Stimulated activated CD8-positive, alpha-beta memory T cell treated with anti-CD3 and anti-CD28 coated beads, Interleukin-4, amount 100 ng/mL, for 1 hour (primary cell): Measurements from ENCODE around the gene CEP89.
"Not testable (repeated sequence)": the region's sequence is repeated elsewhere in the genome, so short reads cannot be mapped to it uniquely, and the experiment has no call there.

ENCODE experiments used
- DNase-seq, 2 donors: peaks; one replicate each; pipeline ENCODE4 v3.0.0-alpha.2; 2020; ENCODE audit warnings: low read depth in 2 of 2, low spot score in 1 of 2

Gene CEP89

DNA sequence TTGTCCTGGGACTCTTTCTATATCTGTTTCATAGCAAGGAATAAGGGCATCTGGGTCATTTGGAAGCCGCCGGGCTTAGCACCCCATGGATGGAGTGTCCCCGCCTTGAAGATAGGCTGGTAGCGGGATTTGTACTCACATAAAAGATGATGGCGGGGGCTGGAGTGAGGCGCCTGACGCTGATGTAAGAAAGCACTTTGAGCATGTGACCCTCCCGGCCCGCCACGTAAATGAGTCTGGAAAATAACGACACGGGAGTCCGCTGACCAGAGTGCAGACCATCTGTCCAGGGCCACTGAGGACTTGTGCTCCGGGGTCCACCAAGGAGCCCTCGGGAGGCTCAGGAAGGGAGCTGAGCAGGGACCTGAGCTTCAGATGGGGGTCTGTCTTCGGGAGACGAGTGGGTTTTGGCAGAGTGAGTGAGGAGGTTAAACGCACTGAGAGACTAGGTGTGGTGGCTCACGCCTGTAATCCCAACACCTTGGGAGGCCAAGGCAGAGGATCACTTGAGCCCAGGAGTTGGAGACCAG, 128.0 kb downstream of the CEP89 start:
- no peak for DNase-seq

DNA sequence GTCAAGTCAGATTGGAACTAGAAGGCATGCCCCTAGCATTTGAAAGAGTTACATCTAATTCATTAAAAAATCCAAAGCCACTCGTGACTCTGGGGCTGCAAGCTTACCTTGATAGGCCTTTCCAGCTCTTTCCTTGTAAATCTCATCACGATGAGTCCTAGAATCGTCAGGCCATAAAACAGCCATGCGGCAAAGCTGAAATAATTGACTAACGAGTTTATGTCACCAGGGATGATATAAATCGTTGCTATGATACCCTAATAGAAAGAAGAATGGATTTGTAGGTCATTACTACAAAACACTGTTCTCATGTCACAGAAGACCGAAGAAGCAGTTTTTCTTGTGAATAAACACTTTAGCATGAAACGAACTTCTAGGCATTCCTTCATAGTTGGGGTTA, 129.7 kb downstream of the CEP89 start:
- DNase-seq: no peak

DNA sequence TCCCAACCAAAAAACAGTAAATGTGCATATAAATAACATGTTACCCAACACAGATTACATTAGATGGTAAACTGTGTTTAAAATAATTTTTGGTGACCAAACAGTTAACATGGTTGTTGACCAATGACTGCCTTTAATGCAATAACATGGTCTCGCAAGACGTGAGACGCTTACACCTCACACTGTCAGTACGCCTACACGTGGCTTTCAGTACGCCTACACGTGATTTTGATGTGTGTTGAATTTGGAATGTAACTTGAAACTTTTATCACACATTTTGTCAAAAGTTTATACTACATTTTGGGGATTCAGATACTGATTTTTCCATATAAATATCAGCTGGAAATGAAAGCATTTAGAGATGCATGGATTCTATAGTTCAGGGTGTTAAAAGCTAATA, 134.2 kb downstream of the CEP89 start:
- DNase-seq: no peak

DNA sequence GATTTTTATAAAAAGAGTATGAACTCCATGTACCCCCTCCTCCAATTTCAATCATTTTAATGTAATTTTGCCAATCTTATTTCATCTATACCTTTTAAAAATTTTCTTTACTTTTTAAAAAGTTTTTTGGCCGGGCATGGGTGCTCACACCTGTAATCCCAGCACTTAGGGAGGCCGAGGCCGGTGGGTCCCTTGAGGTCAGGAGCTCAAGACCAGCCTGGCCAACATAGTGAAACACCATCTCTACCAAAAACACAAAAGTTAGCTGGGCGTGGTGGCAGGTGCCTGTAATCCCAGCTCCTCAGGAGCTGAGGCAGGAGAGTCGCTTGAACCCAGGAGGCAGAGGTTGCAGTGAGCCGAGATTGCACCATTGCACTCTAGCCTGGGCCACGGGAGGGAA, 138.4 kb downstream of the CEP89 start:
- DNase-seq: not testable (repeated sequence)

DNA sequence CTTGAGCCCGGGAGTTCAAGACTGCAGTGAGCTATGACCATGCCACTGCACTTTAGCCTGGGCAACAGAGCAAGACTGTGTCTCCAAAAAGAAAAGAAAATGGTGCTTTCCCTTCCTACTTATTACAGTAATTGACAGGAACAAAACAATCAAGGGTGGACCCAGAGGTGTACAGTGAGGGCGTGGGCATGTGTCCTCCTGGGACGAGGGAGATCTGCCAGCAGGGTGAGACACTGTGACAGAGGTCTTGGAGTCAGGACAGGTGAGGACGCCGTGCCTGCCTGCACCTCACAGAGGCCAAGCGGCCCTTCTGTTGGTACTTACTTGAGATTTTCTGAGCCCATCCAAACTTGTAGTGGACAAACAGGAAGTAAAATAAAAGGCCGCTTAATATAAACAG, 138.9 kb downstream of the CEP89 start:
- DNase-seq: not testable (repeated sequence)

DNA sequence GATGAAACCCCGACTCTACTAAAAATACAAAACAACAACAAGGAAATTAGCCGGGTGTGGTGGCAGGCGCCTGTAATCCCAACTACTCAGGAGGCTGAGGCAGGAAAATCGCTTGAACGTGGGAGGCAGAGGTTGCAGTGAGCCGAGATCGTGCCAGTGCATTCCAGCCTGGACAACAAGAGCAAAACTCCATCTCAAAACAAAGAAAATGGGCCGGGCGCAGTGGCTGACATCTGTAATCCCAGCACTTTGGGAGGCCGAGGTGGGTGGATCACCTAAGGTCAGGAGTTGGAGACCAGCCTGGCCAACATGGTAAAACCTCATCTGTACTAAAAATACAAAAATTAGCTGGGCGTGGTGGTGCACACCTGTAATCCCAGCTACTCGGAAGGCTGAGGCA, 139.7 kb downstream of the CEP89 start:
- not testable (repeated sequence) for DNase-seq

DNA sequence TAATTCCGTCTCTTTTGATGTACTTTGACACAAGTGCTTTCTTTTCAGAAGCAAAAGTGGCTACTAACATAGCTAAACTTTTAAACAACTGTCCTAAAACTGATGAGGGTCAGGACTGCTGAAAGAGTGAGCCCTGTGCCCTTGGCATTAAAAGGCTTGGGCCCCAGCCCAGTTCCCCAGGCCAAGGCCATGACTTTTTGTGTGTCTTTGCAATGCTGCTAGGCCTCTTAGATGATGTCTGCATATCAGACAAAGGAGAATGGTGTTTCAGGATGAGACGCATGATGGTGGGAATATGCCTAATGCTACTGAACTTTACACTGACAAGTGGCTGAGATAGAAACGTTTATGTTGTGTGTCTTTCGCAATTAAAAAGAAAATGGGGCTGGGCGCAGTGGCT, 140.1 kb downstream of the CEP89 start:
- no peak for DNase-seq

DNA sequence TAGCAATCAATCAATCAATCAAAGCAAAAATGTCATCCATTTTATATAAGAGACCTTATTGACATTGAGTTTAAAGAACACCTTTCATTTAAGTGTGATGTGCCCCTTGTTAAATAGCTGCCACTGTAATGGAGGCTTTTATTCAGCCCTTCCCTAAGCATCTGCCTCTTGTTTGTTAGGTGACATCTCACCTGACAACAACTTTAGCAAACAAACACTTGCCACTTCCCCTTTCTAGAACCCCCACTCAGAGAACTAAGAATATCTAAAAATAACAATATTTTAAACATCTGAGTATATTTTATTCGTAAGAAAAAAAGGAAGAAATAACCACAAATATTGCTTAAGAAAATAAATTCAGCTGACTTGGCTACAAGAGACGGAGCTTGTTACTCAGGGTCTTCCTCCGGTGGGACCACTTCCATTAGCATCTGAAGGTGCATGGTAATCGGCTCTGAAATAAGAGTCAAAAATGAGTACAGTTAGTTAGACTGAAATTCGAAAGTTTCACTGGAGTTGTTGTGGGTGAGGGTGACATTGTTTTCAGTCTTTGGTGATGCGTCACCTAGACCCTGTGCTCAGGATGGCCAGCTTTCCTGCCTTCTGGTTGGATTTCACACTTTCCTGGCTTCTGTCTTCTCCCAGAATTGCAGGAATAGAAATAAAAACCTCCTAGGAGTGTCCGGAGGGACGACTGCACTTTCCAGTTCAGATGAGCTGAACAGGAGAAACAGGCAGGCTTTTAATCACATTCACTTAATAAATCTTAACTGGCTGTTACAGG, 141.3 kb downstream of the CEP89 start:
- DNase-seq: no peak

DNA sequence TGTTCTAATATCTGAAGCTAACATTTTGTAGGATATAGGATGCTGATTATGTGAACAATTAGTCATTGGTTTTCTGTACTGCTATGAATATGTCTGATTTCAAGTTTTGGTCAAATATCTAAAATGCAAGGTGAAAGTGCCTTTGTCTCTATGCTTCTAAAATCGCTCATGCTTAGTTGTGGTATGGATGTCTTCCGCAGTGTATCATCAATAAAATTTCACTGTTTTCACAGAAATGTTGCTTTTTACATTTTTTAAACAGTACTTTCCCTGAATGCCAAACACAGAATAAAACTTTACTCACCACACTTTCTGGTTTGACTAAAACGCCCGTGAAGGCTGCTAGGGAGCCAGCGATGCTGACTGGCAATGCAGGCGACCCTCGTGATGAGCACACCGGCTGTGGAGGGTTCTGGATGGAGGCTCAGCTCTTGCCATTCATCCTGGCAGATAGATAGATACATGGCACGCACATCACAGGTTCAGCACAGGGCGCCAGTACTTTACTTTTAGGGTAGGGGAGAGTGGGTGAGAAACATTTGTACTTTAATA, 142.3 kb downstream of the CEP89 start:
- DNase-seq: no peak

DNA sequence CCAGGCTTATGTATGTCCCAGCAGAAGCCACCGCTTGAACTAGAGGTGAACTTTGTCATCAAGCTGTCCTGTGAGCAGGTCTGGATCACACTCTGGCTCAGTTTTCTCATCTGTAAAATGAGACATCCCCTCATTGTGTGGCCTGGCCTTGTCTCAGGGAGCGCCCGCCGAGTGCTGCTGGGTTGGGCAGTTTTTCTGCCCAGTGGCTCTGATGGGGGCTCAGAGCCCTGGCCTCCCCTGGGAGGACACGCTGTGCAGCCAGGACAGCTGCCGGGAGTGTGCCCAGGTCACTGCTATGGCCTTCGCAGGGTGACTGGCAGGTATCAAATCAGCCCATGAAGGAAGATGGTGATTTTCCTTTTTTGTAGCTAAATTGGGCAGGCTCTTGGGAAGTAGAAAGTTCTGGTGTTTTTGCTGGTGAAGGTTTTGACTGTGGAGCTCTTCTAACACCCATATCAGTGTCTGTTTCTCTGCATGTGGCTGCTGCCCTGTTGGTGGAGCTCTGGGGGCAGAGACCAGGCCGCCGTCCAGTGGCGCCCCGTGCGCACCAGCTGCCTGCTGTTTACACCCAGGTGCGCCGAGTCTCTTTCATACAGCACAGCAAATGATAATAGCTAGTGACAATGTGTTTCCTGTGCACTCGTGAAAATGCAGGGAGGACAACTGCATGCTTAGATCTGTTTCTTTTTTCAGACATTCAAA, 143.0 kb downstream of the CEP89 start:
- no peak for DNase-seq

DNA sequence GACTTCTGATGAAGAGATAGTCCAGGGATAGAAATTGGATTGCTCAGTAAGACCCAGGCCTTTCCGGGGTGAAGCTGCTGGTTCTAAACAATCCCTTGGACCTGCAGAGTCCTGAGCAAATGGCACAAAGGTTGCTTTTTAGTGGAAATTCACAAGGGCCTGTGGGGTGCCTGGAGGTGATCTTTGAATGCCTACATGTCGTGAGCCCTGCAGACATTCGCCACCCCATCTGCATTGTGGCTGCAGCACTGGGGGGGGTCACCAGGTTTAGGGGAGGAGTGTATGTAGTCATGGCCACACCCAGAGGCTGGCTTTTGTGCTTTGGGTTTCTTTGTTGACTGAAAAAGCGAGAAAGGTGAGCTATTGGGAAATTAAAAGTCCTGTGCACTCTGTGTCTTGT, 143.6 kb downstream of the CEP89 start:
- DNase-seq: no peak
